WI38 (cell line): Measurements from ENCODE around the gene RUNX1.

Source experiments
- H3K4me3 ChIP-seq: 2 replicates; pipeline ENCODE4 v1.5.1; 2011; ENCODE audit warnings: low read depth, mild to moderate bottlenecking, control low read depth, low read length
- CTCF ChIP-seq: IDR thresholded peaks from 2 replicates; pipeline ENCODE4 v1.5.1; 2012; ENCODE audit warnings: low read depth, mild to moderate bottlenecking, control low read depth, low read length

RUNX1 gene

DNA sequence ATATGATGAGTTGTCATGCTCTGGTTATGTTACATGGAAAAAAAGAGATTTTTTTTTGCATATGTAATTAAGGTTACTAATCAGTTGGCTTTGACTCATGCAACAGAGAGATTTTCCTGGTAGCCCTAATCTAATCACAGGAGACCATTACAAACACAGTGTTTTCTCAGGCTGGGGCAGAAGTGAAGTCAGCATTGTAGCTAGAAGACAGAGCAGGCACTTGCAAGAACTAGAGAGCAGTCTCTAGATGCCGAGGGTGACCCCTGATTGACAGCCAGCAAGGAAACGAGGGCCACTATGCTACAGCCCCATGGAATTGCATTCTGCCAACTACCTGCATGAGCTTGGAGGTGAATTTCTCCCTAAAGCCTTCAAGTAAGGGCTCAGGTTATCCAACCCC lies 151.3 kb downstream of the RUNX1 start:
- no peak overlapping the region for H3K4me3 ChIP-seq
- no peak for TF ChIP-seq CTCF

DNA sequence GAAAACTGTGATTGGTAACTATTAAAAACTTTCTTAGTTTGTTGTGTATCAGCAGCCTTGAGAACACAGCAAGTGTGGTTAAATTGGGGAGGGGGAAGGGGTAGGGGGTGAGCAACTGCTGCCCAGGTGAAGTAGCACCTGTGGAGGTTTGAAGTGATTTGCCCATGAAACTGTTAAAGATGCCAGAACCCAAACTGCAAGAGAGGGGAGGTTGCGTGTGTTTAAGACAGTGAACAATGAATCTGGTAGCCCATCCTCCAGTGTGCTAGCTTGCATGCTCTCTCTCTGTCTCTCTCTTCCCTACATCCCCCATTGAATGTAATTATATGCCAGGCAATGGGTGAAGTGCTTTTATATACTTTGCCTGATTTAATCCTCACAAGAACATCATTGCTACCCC lies 154.7 kb downstream of the RUNX1 start:
- no peak for TF ChIP-seq CTCF
- no peak overlapping the region for H3K4me3 ChIP-seq

DNA sequence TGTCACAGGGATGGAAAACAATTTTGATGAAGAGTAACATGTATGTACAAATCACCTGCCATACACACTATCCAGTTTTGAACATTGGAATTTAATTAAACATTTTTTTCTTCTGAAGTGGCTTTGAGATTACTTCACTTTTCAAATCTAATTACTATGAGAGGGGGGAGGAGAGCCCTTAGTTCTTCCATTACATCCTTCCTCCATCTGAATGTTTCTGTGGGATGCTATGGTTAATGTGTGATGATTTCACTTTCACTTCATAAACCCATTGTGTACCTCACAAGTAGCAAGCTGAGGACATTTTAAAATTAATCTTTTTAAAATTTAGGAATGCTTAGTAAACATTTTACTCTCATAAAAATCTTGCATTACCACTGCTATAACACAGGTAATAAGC lies 156.9 kb downstream of the RUNX1 start:
- no peak overlapping the region for H3K4me3 ChIP-seq

DNA sequence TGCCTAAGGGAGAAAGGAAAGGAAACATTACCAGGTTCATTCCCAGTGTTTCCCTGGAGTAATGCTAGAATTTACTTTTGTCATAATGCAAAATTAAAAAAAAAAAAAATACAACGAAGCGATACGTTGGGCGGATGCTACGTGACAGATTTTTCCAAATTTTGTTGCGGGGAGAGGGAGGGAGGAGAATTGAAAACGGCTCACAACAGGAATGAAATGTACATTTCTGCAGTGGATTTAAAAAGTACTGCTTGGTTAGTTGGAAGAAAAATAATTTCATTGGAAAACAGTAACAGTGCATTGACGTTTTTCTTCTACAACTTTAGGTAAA lies 157.5 kb downstream of the RUNX1 start:
- no peak for TF ChIP-seq CTCF
- peak overlapping the region; percentile 41 for H3K4me3 ChIP-seq

More for the DNA sequence above, 156.9 kb downstream of the RUNX1 start:
- no peak for TF ChIP-seq CTCF

DNA sequence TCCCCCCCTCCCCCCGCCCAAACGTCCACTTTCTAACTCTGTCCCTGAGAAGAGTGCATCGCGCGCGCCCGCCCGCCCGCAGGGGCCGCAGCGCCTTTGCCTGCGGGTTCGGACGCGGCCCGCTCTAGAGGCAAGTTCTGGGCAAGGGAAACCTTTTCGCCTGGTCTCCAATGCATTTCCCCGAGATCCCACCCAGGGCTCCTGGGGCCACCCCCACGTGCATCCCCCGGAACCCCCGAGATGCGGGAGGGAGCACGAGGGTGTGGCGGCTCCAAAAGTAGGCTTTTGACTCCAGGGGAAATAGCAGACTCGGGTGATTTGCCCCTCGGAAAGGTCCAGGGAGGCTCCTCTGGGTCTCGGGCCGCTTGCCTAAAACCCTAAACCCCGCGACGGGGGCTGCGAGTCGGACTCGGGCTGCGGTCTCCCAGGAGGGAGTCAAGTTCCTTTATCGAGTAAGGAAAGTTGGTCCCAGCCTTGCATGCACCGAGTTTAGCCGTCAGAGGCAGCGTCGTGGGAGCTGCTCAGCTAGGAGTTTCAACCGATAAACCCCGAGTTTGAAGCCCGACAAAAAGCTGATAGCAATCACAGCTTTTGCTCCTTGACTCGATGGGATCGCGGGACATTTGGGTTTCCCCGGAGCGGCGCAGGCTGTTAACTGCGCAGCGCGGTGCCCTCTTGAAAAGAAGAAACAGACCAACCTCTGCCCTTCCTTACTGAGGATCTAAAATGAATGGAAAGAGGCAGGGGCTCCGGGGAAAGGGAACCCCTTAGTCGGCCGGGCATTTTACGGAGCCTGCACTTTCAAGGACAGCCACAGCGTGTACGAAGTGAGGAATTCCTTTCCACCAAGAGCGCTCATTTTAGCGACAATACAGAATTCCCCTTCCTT lies 158.1 kb downstream of the RUNX1 start:
- no peak for TF ChIP-seq CTCF
- H3K4me3 ChIP-seq: peak overlapping the region; percentile 41

GRCh38 chr21:34890470-34890723 lies 158.7 kb downstream of the RUNX1 start:
- peak overlapping the region; percentile 67 for H3K4me3 ChIP-seq
- no peak for TF ChIP-seq CTCF

DNA sequence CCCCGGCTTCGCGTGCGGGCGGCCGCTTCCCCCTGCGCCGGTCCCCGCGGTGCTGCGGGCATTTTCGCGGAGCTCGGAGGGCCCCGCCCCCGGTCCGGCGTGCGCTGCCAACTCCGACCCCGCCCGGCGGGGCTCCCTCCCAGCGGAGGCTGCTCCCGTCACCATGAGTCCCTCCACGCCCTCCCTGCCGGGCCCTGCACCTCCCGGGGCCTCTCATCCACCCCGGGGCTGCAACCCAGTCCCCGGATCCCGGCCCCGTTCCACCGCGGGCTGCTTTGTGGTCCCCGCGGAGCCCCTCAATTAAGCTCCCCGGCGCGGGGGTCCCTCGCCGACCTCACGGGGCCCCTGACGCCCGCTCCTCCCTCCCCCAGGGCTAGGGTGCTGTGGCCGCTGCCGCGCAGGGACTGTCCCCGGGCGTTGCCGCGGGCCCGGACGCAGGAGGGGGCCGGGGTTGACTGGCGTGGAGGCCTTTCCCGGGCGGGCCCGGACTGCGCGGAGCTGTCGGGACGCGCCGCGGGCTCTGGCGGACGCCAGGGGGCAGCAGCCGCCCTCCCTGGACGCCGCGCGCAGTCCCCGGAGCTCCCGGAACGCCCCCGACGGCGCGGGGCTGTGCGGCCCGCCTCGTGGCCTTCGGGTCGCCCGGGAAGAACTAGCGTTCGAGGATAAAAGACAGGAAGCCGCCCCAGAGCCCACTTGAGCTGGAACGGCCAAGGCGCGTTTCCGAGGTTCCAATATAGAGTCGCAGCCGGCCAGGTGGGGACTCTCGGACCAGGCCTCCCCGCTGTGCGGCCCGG lies 159.2 kb downstream of the RUNX1 start:
- H3K4me3 ChIP-seq: peak overlapping the region; percentile 67
- TF ChIP-seq CTCF: peak; percentile 39
